HG02759 (cell line): ENCODE measurements around the gene PRKRA.
"Not testable (repeated sequence)": the region's sequence is repeated elsewhere in the genome, so short reads cannot be mapped to it uniquely, and the experiment has no call there.

Experiments
- ATAC-seq: cut with Tn5 transposase; IDR thresholded peaks from one replicate; pipeline ENCODE4 v1.9.1; 2021; ENCODE audit warnings: mild to moderate bottlenecking, moderate library complexity; ENCODE audit not compliant: unreplicated experiment

PRKRA gene

DNA sequence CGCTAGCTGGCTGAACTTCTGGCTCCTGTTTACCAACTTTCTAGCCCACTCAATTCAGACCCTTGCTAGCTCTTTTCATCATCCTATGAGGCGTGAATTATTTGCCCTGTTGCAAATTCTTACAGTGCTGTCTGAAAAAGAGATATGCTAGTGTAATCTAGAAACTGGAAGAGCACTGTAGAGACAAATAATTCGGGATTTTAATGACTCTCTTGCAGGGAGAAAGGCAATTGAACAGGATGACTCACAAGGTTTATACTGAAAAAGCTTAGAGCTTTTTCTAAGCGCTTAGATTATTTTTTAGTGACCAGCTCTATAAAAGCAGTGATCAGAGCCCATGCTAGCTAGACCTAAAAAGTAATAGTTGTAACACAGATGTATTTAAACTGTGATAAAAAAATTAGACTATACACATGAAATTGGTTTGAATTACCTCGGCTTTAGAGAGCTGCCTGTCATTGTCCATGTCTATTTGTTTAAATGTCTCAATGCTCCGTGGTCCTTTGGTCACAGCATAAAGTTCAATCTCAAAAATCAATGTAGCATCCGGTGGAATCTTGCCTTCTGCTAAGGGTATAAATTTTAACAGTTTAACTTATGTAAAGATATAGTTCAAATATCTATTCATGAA, 18.4 kb upstream of the PRKRA start:
- no peak for ATAC-seq

DNA sequence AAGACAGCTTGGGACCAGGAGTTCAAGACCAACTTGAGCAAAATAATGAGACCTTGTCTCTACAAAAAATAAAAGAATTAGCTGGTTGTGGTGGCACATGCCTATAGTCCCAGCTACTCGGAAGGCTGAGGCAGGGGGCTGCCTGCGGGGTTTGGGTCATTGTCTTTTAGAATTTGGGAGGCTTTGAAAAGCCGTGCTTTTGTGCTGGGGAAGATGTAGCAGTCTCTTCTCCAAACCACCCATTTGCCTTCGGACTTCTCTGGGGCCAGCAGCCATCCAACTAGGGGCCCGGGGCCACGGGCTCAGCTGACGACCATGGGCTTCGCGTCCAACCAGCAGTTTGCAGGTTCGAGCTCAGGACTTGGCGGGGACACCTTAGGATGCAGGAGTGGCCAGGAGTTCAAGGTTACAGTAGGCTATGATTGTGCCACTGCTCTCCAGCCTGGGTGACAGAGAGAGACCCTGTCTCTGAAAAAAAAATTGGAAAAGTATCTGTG, 6.5 kb upstream of the PRKRA start:
- no peak for ATAC-seq

DNA sequence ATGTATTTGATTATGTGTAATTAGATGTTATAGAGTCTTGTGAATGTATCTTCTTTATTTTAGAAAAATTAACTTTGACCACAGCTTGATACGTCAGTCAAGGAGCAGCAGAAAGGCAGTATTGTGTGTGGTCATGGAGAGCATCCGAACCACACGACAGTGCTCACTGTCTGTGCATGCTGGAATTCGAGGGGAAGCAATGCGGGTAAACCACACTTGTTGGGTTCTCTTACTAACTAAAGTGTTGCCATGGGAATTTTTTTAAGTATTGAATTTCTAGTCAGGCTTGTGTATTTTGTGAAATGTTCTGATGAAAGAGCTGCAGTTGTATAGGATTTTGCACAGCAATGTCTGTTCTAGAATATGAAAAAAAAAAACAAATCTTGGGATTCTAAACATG, 5.0 kb upstream of the PRKRA start:
- ATAC-seq: no peak

DNA sequence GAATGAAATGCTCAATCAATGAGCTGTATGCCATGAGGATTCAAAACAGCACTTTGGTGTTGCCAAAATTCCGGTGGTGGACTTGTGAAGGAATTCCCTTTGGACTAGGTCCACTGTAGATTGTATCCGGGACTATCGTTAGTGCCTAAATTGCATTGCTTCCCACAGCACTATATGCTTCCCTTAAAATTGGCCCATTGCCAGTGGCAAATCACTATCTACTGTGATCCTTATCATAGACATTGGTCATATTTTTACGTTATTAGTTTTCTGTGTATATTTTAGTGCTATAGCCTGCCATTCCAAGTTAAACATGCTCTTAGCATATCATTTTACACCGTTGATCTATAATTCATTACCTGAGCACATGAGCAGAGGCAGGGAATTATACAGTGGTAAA, 1.9 kb upstream of the PRKRA start:
- ATAC-seq: no peak

DNA sequence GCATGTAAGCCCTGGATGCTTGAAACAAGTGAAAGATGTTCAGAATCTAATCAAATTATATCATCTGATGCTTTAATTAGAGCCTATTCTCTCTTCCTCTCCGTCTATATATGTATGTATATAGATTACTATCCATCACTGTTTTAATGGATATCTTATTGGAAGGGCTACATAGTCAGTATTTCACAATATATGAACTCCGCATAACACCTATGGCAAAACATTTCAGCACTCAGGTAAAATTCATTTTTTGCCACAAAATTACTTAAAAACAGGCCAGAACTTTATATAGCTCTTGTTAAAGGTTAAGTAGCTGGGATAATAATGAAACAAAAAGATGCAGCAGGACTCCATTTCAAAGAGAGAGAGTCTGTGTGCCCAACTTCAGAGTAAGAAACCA, 1.4 kb upstream of the PRKRA start:
- no peak for ATAC-seq

DNA sequence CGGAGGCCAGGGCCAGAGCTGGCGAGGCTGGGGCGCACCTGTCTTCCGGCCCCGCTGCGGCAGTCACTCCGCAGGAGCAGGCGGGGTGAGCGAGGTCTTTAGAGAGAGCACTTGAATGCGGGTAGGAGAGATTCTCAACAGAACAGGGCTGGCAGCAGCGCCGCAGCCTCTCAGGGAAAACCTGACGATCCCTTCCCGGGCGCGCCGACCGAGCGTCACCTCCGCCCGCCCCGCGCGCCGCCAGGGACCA, 526 bp downstream of the PRKRA start:
- ATAC-seq: peak; percentile 48

DNA sequence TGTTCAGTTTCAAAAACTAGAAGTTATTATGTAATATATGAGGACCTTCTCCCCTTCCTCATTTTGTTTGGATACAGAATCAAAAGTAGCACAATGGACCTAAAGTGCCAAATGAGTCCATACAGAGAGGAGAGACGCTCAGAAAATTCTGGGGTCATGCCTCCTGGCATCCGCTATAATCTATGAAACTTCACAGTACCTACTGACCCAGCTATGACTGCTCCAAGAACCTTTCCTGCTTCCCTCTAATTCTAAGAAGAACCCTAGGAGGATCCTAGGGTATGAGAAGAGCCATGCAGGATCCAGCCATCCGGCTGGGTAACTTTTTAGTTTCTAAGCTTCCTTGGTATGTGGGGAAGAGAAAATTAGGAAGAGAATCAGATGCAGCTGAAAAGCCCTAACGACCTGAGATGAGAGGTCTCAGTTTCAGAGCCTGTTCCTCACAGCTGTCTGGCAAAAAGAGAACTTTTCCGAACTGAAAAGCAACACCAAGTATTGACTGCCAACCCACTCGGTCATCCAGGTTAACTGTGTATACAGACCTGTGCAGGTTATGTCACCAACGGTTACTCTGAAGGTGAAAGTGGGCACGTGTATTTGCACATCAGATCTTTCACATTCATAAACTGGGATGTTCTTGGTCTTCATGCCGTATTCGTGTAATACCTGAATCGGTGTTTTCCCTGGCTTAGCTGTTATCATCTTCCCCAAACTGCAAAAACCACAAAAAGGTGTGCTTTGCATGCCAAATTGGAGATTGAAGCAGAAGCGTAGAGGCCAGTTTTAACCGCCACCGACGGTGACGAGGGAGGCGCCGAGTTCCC, 1.1 kb downstream of the PRKRA start:
- ATAC-seq: no peak

DNA sequence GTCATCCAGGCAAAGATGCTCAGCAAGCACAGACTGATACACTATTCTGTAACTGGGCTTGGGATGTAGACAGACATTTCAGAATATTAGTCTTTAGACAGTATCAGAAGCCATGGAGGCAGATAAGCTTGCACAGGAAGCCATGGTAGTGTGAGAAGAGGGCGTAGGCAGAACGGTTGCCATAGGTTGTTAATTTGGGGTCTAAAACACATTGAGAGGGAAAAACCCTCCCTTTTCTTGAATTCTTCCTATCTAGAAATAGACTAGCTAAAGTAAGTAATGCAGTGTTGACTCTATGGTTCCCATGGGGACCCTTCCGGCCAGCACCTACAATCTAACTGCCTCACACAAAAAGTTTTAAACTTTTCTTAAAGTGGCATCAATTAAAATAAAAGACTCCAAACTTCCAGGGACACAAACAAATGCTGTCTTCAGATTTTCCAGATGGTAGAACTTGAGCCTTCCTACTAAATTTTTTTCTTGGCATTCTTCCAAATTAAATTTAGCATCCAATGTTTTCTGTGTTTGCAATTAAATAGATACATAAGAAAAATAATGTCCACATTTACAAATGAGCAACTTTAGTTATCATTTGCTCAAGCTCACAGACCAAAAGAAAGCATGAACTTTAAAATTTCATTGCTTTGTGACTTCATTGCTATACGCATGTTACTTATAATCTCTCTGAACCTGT, 1.9 kb downstream of the PRKRA start:
- no peak for ATAC-seq

DNA sequence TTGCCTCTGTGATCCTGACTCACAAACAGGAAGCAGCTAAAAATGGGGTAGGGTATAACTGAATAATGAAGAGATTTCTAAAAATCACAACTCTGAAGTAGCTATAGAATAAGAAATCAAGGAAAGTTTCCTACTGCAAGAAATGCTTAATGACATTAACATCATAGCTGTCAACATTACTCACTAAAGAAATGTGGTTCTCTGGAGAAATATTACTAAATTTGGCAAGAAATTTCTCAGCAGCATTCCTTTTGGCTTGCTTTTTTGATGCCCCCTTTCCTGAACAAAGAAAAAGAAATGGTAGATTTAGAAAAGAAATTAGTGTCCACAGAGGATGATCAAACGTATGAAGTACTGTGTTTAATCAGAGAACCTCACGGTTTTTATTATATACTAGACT, 9.5 kb downstream of the PRKRA start:
- ATAC-seq: no peak

DNA sequence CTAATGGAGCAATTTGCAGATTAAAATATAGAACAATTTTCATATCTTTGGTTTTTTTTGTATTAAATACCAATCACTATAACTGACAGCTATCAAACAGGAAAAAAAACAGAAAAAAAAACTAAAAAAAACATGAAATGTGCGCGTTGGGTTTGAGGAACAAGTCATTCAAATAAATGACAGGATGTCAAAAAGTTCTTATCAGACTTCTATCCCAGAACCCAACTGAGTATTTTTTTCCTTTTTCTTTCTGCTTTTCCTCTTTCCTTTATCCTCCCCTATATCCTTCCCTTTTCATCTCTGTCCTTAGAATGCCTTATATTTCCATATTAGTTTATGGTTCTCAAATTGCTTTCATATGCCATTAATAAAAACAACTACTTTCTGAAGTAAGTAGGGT, 14.3 kb downstream of the PRKRA start:
- ATAC-seq: no peak

DNA sequence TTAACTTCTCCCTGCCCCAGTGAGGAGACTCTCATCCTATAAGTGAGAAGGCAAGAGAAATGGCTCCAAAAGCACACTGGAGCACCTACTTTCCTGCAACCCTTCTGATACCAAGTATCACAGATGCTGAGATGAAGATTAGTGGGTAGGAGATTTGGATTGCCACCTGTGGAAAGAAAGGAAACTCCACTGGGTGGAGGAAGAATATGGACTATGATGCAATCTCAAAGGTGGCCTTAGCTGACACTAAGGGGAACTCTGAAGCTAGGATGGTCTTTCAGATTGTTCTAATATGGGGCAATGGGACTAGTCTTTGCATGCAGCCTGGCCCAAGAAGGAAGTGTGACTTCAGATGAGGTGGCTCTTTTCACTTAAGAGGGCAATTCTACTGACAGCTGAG, 21.6 kb downstream of the PRKRA start:
- no peak for ATAC-seq

DNA sequence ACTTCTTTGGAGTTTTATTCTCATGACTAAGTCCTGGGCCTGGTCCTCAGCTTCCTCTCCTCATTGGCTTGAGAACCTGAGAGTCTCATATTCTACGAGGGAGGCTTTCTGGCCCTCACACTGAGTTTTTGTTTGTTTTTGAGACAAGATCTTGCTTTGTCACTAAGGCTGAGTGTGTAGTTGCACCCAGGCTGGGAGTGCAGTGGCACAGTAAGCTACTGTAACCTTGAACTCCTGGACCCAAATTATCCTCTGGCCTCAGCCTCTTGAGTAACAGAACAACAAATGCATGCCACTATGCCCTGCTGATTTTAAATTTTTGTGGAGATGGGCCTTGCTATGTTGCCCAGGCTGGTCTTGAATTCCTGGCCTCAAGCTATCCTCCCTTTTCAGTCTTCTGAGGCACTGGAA, 22.6 kb downstream of the PRKRA start:
- ATAC-seq: no peak

DNA sequence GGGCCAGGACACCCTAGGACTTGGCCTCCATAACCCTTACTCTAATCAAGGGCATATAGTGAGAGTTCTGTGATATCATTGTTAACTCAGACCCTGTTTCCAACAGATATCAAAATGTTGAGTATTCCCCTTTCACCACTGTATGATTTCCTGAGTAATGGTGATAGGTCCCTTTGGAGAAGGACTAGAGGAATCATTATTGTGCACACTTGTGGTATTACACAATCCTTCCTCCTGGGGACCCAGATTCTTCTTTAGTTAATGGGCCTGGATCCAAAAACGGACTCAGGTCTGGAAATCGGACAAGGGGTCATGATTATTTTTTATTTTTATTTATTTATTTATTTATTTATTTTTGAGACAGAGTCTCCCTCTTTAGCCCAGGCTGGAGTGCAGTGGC, 23.5 kb downstream of the PRKRA start:
- no peak for ATAC-seq

DNA sequence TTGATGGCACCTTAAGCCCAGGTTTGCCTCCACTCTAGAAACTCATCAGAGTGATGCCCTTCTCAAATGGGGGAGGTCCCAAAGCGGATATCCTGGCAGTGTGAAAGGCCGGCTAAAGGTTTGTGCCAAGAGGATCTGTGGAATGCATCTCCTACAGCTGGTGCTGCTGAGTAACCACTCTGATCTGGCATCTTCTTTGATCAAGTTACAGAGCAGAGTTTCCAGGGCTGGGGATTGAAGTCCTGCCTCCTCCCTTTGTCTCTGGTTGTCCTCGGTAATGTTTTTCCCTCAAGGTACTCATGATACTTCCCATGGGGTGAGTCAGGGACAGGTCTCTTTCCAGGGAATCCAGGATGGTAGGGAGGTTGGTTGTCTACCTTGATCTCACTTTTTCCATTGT, 24.6 kb downstream of the PRKRA start:
- ATAC-seq: no peak

DNA sequence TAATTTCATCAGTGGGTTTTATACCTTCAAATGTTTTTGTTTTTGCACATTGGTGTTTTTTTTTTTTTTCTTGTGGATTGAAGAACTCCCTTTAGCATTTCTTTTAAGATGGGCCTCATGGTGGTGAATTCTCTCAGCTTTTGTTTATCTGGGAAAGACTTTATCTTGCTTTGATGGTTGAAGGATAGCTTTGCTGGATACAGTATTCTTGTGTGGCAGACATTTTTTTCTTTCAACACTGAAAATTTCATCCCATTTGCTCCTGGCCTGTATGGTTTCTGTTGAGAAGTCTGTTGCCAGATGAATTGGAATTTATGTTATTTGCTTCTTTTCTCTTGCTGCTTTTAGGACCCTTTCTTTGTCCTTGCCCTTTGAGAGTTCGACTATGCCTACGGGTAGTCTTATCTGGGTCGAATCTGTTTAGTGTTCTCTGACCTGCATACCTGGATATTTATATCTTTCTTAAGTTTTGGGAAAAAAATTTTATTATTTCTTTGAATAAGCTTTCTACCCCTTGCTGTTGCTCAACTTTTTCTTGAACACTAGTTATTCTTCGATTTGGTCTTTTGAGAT, 25.6 kb downstream of the PRKRA start:
- ATAC-seq: no peak

DNA sequence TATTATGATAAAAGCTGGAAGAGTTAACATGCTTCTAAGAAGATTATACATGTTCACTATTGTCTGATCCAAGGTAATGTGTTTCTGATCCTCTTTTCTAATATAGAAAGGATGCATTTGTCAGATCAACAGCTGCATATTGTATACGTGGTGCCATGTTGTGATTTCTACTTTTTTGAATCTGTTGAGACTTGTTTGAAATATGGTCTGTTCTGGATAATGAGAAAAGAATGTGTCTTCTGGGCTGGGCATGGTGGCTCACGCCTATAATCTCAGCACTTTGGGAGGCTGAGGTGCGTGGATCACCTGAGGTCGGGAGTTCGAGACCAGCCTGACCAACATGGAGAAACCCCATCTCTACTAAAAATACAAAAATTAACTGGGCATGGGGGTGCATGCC, 27.2 kb downstream of the PRKRA start:
- ATAC-seq: not testable (repeated sequence)

DNA sequence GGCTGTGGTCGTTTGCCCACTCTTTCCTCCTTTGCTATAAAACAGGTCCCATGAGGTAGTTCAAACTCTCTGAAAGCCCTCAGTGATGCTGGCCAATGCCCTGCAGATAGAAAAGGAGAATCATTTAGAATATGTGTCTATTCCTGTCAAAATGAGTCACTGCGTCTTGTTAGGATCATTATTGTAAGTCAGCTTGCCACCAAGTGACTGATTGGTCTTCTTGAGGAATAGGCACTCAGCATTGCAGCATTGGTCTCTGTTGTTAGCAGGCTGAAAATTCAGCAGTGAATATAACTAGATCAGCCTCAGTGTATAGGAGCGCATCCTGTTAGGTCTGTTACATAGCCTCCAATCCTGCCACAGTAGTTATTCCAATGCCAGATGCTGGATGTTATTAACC, 28.9 kb downstream of the PRKRA start:
- ATAC-seq: no peak

DNA sequence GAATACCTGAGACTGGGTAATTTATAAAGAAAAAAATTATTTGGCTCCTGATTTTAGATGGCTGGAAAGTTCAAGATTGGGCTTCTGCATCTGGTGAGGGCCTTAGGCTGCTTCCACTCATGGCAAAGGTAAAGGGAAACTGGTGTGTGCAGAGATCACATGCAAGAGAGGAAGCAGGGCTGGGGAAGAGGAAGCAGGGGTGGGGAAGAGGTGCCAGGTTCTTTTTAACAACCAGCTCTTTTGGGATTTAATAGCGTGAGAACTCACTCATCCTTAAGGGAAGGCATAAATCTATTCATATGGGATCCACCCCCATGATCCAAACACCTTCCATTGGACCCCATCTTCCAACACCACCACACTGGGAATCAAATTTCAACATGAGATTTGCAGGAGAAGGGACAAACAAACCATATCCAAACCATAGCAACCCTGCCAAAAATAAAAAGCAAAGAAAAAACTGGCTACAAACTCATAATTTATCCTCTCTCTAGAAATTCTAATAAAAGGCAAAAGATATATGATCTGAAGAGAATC, 30.4 kb downstream of the PRKRA start:
- ATAC-seq: no peak

DNA sequence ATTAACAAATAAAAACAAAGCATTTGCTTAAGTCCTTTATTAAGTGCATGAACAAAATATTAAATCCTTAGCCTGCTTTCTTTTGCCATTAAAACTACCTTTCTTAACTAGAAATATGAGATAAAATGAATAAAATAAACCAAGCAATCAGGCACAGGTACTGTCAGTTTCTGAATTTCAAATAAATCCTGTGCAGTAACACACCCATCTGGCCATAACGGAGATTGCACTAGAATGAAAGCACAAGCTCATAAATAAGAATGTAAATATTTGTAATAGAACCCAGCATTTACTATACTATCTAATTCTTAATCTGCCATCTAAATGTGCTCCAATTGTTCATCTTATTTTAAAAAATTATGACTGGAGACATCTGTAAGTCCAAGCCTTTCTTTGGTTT, 31.9 kb downstream of the PRKRA start:
- no peak for ATAC-seq

DNA sequence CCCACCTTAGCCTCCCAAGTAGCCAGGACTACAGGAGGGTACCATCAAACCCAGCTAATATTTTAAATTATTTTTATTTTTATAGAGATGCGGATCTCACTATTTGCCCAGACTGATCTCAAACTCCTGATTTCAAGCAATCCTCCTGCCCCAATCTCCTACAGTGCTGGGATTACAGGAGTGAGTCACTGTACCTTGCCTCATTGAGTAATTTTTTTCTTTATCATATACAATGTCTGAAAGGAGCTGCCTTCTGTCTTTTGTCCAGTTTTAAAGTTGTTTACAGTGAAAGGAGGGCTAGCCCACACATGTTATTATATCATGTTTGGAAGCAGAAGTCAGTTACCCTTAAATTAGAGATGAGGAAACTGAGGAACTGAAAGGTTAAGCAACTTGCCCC, 32.5 kb downstream of the PRKRA start:
- ATAC-seq: no peak

DNA sequence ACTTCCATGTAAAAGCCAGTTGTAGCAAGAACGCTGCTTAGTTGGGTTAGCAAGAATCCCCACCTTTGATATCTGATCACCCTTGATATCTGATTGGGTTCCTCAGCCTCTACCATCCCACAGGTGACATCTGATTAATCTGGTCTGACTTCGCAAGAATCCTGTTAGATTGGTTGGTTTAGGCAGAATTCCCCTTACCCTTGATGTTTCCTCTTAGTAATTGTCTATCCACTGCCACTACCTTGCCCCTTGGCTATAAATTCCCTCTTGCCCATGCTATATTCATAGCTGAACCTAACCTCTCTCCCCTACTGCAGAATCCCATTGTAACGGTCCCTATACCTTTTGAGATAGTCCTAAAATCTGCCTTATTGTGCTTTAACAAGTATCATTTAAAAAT, 33.1 kb downstream of the PRKRA start:
- ATAC-seq: no peak

DNA sequence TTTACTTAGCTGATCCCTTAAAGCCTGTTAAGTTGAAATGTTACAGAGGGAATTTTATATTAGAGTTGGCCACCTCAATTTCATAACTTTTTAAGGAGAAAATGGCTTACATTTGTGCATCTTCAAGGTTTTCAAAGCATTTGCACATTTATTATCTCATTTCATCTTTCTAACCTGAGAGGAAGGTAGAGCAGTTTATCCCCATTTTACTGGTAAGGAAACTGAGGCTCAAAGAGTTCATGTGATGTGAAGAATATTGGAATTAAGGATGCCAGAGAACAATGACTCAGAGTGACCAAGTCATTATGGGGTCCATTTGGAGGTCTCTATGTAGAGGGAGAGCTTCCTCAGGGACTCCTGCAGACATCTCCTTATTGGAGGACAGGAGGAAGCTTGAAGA, 35.0 kb downstream of the PRKRA start:
- ATAC-seq: no peak
